AG08395 (cell line): ENCODE results near the gene CCDC192.
A peak's percentile ranks its signal among the peaks of the same experiment; 100 is the strongest.

ENCODE experiments used
- DNase-seq: peaks from one replicate; pipeline ENCODE4 v3.0.0; 2012; ENCODE audit warnings: mixed read lengths, low spot score

The CCDC192 gene

DNA sequence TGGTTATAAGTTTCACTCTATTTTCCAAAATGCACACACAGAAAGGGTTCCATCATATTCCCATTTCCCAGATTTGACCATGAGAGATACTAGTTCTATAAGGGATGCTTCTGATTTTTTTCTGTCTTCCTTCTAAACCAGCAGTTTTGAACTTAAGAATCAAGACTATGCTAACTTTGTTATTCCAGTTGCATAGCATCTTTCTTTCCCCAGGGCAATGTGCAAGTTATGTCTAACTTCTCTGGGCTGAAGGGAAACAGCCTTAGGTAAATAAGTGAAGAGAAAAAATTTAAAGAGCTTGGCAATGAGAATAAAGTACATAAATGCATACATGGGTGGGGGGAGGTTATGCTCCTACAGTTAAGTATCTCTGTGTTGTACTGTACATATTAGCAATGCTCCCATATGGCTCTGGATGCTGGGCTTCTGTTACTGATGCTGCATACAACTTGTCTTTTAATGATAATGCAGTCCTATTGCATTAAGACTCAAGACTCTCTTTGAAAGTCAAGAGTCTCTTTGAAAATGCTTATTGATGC, 254.6 kb downstream of the CCDC192 start:
- DNase-seq = no peak

- DNase-seq = no peak
Measured at GRCh38 chr5:127958421-127959011, 255.3 kb downstream of the CCDC192 start.

DNA sequence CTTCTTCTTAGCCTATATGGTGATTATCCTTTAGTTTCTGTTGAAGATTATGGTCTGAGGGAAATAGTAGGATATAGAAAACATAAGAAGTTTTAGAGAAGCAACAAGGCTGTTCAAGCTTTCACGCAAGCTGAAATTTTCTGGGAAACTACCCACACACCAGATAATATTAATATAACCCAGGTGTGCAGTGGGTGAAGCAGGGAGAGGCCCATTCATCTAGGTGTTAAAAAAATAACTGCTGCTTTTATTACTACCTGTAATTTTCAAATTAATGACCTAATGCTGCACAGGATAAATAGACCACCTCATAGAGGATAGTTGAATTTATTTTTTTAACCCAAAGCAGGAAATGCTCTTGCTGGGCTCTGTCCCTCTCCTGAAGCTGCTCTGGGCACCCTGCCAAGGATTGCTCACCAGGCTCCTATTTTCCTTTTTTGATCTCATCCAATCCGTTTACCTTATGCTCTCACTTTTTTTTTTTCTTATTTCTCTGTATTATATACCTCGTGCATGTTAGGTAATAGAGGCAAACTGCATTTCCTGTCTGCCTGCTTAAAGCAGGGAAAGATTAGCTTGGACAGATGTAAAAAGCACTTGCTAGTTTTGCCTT, 256.1 kb downstream of the CCDC192 start:
- peak; percentile 68 for DNase-seq

DNA sequence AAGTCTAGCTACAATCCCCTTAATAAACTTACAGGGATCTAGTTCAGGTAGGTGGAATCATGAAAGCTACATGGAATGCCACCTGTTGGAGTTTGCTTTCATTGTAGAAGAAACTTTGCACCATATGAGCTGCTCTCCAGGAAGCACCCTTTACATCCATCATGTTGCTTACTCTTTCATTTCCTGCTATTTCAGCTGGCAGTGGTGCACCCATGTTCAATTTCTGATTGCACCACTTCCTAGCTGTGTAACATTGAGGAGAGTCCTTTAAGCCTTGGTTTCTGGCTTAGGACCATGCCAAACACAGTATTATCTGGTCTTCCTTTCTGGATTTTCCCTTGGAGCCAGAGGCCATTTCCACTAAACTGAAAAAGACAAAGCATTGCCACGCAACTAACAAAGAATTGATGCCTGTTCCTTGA, 257.1 kb downstream of the CCDC192 start:
- DNase-seq = no peak

GRCh38 chr5:127961006-127961762, 258.0 kb downstream of the CCDC192 start:
- DNase-seq = no peak

GRCh38 chr5:127961763-127962145, 258.6 kb downstream of the CCDC192 start:
- DNase-seq = no peak

- DNase-seq = no peak
Measured at GRCh38 chr5:127962491-127962890, 259.3 kb downstream of the CCDC192 start.

- DNase-seq = no peak
Measured at GRCh38 chr5:127963233-127963632, 260.0 kb downstream of the CCDC192 start.

- DNase-seq = no peak
Measured at GRCh38 chr5:127963931-127964330, 260.7 kb downstream of the CCDC192 start.

GRCh38 chr5:127967323-127967982, 264.3 kb downstream of the CCDC192 start:
- no peak for DNase-seq

- DNase-seq = no peak
Measured at GRCh38 chr5:127967983-127968592, 264.9 kb downstream of the CCDC192 start.

DNA sequence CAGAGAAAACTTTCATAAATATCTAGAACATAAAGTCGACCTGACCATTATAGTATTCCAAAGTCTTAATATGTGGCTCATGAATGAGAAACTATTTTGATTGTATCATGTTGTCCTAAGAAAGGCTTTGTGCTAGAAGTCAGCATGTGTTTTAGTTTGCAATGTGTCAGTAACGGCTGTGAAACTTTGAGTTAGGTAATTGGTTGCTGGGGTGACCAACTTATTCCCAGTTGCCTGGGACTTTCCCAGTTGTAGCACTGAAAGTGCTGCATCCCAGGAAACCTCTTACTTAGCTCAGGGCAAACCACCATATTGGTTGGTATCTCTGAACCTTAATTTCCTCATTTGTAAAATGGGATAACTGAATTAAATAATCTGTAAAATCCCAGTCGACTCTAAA, 265.8 kb downstream of the CCDC192 start:
- DNase-seq = no peak

DNA sequence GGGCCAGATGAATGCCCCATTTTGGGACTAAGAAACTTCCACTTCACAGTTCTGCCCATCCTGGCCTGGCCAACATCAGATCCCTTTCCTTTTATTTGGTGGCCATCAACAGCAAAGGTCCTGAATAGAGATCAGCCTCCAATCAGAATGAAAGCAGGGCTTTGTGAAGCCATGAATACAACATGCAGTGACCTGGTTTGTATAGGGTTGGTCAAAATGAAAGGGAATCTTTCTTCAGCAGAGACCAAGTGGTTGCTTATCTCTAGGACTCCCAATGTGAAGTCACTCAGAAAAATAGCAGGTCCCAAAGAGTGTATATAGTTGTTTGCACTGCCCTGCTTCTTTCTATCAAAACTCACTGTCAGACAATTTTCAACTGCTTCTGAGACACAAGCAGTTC, 266.5 kb downstream of the CCDC192 start:
- no peak for DNase-seq

DNA sequence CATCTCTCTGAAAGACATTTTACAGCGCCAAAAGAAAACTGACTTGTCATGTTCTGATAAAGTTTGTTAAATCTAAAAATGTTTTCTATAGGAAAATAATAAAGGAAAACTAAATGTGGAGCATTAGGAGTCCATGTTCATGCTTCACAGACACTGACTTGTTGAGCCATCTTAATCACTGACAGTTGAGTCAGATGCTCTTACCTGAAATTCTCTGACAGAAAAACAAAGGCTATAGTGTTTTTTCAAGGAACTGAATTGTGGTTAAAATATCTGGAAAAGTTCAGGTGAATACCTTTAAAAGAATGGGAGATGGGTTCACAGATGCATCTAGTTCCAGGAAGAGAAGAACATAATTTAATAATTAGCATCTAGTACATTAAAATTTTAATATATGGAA, 266.9 kb downstream of the CCDC192 start:
- no peak for DNase-seq

GRCh38 chr5:127970854-127971425, 267.7 kb downstream of the CCDC192 start:
- no peak for DNase-seq

DNA sequence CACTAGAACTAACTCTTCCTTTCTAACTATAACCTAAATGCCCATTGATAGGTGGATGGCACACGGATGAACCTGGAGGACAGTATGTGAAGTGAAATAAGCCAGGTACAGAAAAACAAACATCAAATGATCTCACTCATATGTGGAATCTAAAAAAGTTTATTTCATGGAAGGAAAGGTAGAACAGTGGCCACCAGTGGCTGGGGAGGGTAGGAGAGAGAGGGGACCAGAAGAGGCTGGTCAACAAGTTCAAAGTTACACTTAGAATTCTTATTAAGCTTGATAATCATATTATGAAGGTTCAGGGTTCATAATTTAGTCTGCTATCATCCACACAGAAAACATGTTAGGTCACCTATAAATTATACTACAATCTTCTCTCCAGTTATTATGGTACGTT, 272.8 kb downstream of the CCDC192 start:
- DNase-seq = no peak

- DNase-seq = no peak
Measured at GRCh38 chr5:127976525-127976924, 273.3 kb downstream of the CCDC192 start.

DNA sequence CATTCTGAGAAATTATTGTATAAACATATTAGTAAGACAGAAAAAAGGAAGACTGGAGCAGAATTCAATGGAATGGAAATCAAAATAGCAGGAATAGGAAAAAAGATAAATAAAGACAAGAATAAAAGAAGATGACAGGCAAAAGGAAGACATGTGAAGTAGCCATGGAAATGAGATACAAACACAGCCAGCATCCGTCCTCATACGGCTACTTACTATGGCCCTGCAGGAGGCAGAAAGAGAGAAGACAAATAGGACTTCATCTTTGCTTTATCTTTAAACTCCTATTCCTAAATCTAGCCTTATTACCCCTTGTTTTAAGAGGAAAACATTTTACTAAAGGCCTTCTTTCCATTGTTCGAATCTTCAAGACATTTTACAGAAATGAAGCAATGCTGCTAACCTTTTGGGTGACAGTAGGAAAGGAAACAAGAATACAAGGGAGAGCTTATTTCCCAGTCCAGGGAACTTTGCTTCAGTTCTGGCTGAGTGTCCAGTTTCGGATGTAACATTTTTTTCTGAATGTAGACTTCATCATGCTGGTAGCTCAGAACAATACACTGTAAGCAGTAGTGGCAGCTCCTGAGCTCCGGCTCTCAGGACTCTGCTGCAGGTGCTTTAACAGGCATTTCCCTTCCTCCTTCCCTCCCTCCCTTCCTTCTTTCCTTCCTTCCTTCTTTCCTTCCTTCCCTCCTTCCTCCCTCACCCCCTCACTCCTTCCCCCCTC, 274.0 kb downstream of the CCDC192 start:
- DNase-seq = no peak

DNA sequence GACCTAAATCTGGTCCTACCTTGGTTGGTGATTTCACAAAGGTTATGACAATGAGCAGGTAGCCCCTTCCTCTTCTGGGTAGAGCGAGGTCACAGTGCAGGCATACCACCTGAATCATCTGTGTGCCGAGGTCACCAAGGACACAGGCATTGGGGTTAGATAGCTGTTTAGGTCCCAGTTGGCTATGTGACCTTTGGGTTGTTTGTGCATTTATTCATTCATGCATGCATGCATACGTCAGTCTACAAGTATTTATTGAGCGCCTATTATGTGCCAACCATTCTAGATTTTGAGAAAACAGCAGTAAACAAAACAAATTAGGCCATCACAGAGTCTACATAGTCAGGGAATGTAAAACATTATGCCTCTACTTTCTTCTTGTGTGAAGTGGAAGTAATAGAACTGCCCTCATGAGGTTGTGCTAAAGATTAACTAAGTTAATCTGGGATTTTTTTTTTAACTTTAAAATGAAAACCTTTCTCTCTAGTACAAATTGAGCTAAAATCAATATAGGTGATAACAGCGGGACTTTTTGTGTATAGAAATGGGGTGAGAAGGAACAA, 275.6 kb downstream of the CCDC192 start:
- no peak for DNase-seq

GRCh38 chr5:127979475-127979874, 276.3 kb downstream of the CCDC192 start:
- DNase-seq = no peak

DNA sequence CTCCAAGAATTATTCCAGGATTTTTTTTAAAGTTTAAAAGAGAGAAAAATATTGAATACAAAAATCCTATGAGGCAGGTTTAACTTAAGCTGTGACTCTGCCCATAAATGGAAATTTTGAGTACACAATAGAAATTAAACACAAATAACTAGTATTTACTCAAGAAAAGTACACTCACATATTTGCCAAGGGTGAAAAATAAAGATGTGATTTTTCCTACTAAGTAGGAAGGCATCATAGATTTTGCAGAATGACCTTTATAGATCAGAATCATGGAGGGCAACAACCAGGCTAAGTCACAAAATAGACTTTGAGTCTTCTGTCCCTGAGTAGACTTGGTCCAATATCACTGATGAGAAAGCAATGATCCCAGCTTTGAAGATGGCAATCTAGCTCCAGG, 277.7 kb downstream of the CCDC192 start:
- no peak for DNase-seq
